ENCODE results near the gene PTPRZ1.

PTPRZ1 gene

DNA sequence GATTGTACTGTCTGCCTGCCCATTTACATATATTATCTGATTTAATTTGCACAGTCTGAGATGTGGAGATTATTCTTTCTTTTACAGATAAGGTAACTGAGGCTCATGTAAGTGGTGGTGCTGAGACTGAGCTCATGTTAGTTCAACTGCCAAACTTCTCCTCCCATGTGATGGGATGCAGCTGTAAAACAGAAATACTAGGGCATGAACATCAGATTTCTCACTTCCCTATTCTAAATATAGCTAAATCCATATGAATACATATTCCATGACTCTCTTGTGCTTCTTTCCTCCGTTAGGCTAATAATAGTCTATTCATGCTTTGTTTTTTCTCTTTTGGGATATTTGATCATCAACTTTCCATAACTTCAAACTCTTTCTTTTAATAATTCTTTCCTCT, 84.7 kb downstream of the PTPRZ1 start:
- FAIRE-seq: no peak

DNA sequence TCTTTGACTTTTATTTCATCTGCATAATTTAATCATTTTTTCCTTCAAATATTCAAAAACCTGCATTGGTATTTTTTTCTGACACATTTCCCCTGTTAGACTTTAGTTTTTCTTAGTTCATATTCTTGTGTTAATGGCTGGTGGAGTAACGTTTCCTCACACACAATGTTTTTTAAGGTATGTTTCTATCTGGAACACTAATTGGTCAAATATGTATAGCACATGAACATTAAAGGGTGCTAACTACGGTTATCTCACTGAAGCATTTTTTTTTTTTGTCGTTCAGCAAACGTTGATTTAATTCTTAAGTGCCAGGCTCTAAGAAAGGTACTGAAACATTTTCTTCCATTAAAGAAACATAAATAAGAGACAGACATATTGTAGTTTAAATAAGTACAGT, 87.7 kb downstream of the PTPRZ1 start:
- FAIRE-seq: no peak

DNA sequence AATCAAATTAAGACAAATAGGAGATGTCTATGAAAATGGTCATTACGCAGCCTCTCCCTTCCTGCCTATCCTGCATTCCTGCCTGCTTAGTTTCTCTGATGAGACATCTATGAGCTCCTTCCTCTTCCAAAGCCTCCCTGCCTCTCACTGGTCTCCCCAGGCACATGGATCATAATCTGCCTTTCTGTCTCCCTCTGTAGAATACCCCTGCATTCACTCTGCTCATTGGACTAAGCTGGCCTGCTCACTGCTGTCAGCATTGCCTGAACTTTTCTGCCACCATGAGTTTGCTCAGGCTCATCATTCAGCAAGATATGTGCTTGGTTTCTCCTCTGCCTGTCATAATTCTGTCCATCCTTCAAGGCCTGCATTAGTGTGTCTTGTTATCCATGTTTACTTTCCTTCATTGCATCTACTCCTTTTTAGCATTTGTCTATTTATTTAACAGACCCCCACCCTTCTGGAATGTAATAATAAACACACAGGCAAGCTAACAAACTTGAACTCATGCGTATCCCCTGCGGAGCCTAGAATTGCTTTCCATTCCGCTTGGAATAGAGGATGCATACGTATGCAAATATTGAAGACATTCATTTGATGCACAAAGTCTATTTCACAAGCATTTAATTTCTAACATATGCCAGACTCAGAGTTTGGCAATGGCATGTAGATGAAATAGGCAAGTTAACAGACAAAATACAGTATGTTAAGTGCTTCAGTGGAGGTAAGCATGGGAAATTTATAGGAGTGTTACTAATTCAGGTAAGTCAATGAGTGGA, 88.3 kb downstream of the PTPRZ1 start:
- no peak for FAIRE-seq

DNA sequence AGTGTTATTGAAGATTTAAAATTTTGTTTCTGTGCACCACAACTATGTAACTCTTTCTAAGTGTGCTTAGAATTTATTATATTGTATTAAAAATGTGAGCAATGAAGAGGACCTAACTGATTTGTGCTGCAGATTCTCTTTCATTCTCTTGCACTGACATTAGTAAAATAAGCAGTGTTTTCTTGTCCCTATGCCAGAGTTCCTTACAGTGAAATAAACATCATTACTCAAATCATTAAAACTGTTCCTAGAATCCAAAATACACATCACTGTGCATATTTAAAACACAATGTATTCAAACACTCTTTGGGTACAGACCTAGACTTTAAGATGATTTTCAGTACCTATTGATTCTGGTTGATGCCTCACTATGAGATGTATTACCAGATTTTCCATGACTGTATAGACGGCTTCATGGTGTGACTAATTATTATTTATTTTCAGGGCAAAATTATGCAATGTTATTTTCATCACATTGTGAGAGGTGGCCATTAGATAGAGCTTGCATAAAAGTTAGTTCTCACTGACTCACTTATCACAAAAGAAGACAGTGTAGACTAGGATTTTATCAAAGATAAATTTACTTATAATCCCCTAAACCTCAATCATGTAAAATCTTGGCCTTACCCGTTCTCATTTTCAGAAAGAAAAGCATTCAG, 93.4 kb downstream of the PTPRZ1 start:
- FAIRE-seq: no peak

DNA sequence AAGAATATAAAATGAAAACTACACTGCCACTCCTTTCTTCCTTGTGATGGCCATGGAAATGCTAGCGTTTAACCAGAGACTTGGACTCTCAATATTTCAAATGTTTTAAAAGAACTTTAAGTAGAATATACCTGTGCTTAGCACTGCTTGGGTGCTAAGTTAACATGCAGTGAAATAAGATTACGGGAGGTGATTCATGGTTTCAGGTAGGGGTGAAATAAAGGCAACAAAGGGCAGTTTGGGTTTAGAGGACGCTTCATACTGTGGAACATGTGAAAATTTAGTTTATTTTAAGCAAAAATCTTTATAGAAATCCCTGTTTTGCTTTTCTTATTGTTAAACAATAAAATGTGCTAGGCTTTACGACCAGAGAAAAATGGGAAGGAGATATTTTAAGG, 94.0 kb downstream of the PTPRZ1 start:
- no peak for FAIRE-seq

DNA sequence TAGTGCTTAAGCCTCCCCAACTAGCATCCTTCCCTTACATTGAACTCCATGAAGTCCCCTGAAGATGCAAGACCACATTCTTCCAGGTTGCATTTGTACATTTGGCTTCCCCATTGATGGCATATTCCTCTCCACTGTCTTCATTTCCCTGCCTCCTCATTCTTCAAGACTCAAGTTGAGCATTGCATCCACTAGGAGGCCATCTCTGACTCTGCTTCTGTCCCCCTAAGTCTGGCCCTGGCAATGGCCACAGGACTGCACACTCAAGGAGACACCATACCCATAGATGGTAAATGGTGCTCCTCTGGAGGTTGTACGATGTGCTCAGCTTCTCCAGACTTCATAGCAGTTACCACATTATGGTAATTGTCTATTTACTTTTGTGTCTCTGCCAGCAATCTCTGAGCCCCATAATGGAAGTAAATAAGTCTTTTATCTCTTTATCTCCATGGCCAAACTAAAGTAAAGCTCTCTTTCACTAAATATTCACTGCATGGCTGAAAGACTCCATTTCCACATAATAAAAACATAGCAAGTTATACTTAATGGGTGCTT, 112.6 kb downstream of the PTPRZ1 start:
- FAIRE-seq: no peak

DNA sequence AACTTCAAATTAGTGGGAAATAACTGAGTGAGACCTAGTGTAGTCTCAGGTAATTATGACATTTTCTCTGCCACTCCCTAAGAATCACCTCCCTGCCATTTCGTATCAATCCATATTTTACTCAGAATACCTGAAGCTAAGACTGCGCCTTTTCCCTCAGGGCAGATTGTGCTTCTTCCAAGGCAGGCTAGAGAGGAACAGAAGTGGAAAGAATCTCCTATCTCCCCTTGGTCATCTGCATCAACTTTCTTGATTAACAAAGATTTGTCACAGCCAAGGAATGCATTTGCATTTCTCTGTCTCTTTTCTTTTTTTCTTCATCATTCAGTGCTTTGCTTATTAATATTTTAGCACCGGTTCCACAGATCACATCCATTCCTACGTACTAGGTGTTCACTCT, 119.1 kb downstream of the PTPRZ1 start:
- FAIRE-seq: no peak

DNA sequence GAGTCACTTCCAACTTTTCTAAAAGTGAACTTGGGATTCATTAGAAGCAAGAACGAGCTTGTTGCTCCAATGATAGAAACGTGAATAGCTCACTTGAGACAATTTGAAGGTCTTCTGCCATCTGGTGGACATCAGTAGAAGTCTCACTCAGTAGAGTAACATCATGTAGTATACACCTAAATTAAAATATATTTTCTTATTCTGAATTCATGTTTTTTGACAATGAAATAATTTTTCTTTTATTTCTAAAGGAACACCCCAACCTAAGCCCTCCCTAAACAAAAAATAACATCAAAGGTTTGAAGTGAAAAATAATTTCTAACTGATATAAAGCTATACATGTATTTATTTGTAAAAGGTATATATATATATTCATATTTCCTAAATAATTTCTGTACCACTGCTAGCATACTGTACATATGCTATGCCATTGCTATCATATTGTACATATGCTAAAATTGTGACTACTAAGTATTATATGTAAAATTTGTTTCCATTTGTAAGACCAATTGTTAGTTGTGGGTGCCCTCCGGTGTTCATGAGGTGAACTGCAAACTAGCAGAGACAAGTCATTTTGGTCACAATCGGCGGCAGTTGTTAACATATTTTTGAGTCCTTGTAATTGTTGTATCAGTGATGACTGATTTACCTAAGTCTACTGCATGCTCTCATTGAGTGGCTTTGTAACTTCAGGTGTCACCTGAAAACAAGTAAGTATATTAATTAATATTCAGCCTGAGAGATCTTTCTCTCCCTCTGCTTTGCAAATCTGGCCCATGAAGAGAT, 121.9 kb downstream of the PTPRZ1 start:
- FAIRE-seq: no peak

DNA sequence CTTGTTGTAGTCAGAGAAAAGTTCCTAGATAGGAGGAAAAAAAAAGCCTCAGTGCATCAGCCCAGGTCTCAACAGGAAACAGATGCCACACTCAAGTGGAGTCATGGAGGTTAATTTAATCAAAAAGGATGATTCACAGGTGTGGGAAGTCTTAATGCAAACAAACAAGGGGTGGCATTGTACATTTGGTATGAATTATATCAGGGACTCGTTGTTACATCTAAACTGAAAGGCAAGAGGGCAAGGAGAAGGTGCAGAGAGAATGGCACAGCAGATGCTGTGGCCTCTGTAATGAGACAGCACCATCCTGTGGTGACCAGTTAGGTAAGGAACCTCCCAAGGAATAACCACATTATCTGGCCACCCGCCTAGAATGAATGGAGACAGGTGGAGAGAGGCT, 133.7 kb downstream of the PTPRZ1 start:
- no peak for FAIRE-seq

DNA sequence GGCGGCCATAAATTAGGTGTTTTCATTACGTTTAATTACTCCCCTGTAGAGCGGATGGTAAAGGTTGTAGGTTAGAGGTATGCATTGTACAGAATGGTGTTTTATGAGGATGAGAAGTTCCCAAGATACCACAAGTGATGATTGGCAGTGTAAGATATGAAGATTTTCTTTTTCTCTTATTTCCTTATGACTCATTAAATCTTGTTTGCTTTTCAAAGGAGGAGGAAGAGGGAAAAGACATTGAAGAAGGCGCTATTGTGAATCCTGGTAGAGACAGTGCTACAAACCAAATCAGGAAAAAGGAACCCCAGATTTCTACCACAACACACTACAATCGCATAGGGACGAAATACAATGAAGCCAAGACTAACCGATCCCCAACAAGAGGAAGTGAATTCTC, 137.2 kb downstream of the PTPRZ1 start:
- FAIRE-seq: no peak

DNA sequence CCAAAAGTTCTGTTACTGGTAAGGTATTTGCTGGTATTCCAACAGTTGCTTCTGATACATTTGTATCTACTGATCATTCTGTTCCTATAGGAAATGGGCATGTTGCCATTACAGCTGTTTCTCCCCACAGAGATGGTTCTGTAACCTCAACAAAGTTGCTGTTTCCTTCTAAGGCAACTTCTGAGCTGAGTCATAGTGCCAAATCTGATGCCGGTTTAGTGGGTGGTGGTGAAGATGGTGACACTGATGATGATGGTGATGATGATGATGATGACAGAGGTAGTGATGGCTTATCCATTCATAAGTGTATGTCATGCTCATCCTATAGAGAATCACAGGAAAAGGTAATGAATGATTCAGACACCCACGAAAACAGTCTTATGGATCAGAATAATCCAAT, 140.1 kb downstream of the PTPRZ1 start:
- FAIRE-seq: no peak

DNA sequence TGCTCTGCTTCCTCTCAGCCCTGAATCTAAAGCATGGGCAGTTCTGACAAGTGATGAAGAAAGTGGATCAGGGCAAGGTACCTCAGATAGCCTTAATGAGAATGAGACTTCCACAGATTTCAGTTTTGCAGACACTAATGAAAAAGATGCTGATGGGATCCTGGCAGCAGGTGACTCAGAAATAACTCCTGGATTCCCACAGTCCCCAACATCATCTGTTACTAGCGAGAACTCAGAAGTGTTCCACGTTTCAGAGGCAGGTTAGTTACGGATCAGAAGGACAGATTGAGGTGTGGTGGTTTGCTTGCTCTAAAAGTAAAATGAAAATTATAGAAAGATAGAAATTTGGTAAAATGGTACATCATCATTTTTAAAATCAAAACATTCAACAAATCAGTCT, 140.7 kb downstream of the PTPRZ1 start:
- FAIRE-seq: no peak

DNA sequence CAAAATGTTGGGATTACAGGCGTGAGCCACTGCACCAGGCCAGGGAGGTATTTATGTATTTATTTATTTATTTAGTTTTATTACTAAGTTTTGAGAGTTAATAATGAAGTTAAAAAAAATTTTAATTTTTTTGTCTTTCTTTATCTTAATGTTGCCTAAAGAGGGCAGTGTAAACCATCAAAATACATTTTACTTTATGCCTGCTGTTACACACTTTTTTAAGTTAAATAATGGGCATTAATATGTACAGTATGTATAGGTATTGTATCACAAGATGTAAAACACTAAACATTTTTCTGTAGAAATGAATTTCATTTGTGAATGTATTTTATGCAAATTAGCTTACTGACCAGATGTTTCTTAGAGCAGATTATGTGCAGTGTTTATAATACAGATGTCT, 141.7 kb downstream of the PTPRZ1 start:
- no peak for FAIRE-seq

DNA sequence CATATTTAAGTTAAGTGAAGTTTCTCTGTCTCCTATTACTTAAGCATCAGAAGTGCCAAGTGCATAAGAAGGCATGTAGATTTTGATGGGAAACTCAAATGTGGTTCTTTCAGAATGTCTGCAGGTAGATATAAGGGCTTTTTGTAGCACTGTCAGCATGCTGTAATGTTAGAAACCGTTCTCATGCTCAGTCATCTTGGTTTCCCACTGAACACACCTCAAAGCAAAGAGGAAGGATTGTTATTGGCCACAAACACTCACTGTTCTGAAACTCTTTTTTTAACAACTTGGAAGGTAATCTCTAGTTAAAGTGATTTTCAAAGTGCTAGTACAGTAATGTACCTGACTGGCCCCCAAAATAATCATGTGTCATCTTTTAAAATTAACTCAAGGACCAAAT, 145.1 kb downstream of the PTPRZ1 start:
- no peak for FAIRE-seq

DNA sequence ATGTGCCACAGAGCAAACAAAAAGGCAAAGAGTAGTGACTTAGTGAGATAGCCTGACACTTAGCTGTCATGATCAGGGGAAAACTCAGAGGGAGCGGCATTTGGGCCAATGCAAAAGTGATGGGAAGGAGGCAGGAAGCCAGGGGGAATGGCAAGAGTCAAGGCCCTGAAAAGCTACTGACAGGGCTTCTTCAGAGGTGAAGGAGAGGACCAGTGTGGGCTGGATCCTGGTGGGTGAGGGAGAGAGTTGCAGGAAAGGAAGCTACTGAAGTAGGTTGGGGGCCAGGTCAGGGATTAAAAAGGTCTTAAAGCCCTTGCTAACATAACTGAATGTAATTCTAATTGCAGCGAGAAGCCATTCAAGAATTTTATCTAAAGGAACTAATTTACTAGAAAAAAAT, 154.1 kb downstream of the PTPRZ1 start:
- no peak for FAIRE-seq

DNA sequence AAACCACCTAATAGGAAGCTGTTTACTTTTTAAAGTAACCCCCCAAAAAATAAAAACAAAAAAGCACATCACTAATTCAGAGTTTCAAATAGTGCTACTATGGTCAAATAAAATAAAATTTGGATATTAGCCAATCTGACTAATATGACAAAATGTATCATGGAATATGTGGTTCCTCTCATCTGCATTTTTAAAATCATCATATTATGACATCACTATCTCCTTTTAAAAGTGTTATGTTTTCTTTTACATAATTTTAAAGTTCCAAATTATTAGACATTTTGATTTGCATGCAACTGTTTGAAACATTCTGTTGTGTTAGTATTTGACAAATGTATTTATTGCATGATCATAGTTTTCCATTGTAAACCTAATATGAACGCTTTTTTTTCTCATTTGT, 160.7 kb downstream of the PTPRZ1 start:
- FAIRE-seq: no peak

DNA sequence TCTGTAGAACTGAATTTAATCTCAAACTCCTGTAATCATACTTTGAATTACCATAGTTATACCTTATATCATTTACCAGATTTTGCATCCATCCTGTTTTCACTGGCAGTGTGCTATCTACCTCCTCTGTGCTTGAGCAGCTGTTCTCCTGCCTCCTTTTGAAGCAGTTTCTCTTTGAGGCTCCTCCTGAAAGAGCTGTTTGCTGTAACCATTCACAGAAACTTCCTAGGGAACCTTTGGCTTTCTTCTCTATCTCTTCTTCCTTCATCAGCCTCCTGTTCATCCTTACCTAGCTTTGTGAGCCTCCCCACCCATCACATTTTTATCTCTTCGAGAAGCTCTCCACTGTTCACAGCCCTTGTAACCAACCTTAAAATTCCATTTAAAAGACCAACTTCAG, 162.9 kb downstream of the PTPRZ1 start:
- FAIRE-seq: no peak

DNA sequence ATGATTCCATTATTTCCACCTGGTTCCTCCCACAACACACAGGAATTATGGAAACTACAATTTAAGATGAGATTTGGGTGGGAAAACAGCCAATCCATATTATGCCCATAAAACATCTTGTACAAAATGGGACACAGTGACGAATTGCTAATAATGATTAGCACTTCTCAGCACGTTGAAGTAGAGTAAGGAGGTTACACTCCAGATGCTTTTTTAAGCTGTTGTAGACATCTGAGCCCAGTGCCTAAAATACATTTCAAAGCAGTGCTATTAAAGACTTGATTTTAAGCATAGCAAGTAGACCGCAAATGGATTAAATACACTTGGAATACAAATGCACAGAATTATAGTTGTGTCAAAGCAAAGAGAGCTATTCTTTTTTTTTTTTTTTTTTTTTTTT, 165.2 kb downstream of the PTPRZ1 start:
- no peak for FAIRE-seq

DNA sequence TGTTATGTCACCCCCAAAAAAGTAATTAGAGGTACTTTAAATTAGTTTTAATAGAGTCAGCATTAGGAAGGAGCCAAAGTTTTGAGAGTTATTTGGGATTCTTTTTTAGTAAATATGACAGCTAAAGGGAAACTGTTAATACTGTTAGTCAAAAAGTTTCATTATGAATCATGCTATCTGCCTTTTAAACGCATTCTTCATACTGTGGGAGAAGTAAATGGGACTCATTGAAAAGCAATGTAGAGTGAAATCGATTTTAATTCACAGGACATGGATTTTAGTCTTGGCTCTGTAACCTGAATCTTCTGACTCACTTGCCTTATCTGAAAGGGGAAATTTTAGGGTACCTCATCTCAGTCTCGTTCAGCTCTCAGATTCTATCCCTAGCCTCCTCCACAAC, 165.9 kb downstream of the PTPRZ1 start:
- FAIRE-seq: no peak

DNA sequence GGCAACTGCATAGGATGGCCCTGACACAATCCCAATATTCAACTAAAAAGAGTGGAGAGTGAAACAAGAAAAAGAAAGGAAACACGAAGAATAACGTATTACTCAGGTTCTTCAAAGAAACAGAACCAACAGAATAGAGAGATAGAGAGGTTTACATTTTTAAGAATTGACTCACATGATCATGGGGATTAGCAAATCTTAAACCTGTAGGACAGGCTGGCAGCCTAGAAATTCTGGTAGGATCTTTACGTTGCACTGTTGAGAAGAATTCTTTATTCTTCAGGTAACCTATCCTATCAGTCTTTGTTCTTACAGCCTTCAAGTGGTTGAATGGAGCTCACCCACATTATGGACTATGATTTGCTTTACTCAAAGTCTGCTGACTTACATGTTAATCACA, 167.2 kb downstream of the PTPRZ1 start:
- FAIRE-seq: no peak

DNA sequence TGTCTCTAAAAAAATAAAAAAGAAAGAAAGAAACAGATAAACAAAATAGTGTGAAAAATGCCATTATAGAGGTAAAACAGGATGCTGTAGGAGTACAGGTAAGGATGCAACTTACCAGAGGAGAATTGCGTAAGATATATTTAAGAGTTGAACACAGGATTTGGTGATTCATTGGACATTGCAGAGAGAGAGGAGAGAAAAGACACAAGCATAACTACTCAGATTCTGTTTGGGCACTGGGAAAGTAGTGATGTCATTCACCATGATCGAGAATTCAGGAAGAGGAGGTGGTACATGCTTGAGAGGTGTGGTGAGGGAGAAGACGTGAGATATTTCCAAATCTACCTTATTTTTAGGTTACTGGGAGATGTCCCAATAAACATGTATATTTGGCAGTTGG, 173.4 kb downstream of the PTPRZ1 start:
- FAIRE-seq: no peak

DNA sequence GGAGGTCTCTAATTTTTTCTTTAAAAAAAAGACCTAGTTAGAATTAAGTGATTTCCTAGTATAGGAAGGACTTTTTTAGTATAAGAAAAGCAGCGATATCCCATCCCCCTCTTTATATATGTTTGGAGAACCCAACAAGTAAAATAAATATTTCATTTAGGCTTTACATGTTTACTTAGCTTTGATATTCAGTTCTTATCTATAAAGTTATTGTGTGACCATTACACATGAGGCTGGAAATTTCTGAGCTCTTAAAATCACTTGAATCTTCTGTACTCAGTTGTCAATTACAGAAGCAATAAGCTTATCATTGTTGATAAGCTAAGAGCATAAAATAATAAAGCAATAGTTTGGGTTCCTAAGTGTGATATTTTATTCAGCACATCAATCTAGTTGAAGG, 181.4 kb downstream of the PTPRZ1 start:
- FAIRE-seq: no peak

DNA sequence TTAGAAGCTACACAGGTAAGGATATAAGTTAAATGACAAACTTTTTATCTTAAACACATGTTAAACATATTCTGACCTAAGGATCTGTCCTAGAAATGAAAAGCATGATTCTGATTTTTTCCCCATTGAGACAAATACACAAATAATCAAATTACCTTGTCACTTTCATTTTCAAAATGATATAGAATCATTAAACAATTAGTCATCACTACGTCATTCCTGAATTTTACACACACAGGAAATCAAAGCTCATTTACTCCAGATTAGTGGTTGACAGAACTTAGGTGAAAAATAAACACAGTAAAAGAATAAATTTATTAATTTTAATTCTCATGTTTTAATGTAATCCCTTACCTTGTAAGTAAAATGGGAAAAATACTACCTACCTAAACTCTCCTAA, 182.1 kb downstream of the PTPRZ1 start:
- no peak for FAIRE-seq

DNA sequence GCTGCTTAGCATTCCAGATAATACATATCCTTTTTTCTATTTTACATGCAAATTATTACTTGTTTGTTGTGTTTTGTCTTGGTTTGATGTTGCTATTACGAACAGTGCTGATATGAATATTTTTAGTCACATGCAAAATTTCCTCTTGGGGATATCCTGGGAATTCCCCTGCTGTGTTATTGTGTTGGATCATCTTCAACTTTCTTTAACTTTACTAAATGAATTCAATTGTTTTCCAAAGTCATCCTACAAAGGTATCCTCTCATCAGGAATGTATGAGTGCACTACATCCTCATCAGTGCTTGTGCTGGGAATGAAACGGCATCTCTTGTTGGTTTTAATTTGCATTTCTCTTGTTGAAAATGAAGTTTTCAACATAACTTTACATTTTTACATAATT, 184.0 kb downstream of the PTPRZ1 start:
- no peak for FAIRE-seq
